NCI-H2081 treated with DMSO at 0.1 percent for 48 hours (cell line): Measurements from ENCODE around the gene TEDC1.

Experiments
- DNase-seq: peaks from one replicate; lab custom pipeline; 2025; lab: John Stamatoyannopoulos, UW

Gene TEDC1

DNA sequence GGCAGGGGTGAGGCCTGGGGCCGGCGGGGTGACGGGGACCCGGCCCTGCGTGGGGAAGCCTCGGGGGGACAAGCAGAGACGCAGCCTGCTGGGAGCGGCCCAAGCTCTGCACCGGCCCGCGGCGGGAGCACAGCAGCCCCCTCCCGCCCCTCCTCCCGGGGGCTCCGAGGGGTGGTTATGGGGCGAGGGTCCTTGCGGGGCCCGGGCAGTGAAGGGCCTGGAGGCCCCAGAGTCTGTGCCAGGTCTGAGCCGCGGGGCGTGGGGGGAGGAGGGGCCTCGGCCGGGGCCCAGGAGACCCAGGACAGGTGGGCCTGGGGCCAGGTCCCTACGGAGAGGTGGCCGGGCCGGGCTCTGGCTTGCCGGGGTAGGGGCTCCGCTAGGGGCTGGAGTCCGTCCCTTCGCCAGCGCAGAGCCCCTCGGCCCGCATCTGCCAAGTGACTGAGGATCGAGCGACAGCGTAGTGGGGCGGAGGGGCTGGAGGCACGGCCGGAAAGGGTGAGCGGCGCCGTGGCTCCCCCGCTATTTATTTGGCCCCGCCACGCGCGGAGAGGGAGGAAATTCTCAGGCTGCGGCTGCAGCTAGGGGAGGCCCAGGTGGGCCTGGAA is 35.8 kb downstream of the TEDC1 start:
- no peak for DNase-seq

DNA sequence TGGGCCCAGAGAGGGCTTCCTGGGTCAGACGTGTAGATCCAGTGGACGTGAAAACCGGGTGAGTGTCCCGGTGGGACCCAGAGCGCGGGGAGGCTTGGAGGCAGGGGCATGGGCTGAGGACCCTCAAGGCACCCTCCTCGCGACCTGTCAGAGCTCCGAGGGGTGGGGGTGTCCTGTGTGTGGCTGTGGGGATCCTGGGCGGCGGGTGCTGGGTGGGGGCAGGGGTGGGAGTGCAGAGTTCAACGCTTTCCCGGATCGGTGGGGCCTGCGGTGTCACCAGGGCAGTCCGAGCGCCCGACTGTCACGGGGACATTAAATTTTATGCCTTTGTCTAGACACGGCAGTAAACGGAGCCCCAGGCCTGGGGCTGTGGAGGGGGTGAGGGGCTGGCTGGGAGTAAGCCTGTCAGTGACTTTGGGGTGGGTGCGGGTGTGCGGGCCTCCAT is 36.4 kb downstream of the TEDC1 start:
- DNase-seq = no peak

DNA sequence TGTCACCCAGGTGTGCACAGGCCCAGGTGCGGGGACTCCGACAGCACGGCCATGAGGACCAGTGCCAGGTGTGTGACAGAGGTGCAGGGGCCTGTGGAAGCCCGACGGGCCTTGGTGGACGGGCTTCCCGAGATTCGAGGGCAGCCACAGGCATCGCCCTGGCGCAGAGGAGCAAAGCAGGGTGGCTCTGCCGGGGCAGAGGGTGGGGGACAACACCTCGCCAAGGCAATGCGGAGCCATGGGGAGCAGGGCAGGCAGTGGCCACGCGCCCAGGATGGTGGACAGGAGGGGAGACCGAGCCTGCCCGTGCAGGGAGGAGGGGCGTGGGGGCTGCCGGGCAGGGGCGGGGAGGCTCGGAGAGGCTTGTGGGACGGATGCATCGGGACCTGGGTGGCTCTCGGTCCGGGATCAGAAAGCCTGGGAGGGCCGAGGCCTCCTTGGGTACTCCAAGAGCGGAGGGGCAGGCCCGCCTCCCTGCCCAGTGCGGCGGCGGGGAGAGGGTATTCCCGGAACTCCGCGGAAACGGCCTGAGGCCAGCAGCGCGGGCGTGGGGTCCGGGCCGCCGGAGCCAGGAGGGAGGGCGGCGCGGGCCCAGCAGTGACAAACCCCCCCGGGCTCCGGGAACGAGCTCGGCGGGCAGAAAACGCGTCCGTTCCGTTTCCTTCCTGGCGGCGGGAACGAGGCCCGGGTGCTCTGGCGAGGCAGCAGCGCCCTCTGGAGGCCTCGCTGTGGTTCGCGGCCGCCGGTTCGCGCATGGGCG is 37.0 kb downstream of the TEDC1 start:
- DNase-seq = no peak

DNA sequence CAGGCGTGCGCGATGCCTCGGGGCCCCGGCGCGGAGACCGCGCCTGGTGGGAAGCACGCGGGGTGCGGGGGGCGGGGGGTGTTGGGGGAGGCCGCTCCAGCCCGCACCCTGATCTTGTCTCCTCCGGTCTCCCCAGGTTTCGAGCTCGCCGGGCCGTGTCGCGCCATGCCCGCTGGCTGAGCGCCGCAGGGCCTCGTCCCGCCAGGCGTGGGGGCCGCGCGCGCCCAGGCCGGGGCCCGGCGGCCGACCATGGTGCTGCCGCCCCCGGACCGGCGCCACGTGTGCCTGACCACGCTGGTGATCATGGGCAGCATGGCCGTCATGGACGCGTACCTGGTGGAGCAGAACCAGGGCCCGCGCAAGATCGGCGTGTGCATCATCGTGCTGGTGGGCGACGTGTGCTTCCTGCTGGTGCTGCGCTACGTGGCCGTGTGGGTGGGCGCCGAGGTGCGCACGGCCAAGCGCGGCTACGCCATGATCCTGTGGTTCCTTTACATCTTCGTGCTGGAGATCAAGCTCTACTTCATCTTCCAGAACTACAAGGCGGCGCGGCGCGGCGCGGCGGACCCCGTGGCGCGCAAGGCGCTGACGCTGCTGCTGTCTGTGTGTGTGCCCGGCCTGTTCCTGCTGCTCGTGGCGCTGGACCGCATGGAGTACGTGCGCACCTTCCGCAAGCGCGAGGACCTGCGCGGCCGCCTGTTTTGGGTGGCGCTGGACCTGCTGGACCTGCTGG is 37.7 kb downstream of the TEDC1 start:
- no peak for DNase-seq

DNA sequence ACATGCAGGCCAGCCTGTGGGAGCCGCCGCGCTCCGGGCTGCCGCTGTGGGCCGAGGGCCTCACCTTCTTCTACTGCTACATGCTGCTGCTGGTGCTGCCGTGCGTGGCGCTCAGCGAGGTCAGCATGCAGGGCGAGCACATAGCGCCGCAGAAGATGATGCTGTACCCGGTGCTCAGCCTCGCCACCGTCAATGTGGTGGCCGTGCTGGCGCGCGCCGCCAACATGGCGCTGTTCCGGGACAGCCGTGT is 38.2 kb downstream of the TEDC1 start:
- DNase-seq = no peak

DNA sequence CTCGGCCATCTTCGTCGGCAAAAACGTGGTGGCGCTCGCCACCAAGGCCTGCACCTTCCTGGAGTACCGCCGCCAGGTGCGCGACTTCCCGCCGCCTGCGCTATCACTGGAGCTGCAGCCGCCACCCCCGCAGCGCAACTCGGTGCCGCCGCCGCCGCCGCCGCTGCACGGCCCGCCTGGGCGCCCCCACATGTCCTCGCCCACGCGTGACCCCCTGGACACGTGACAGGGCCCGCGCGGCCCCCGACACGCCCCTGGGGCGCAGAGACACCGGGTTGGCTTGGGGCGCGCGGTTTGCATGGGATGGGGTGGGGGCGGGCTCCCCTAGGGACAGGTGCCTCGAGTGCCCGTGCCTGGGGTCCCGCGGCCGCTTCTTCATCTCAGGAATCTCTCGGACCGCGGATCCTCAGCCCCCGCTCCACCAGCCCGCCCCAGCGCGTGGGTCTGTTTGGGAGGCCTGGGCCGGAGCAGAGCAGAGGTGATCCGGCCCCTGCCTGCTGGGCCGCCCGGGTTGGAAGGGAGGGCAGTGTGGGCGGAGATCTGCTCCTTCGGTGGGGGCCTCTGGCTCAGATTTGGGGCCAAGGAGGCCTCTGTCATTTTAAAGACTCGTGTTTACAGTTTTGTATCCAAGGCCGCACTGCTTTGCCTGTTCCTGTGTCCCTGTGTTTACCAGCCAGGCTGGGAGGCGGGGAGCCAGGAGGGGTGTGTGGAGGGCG is 38.7 kb downstream of the TEDC1 start:
- no peak for DNase-seq

DNA sequence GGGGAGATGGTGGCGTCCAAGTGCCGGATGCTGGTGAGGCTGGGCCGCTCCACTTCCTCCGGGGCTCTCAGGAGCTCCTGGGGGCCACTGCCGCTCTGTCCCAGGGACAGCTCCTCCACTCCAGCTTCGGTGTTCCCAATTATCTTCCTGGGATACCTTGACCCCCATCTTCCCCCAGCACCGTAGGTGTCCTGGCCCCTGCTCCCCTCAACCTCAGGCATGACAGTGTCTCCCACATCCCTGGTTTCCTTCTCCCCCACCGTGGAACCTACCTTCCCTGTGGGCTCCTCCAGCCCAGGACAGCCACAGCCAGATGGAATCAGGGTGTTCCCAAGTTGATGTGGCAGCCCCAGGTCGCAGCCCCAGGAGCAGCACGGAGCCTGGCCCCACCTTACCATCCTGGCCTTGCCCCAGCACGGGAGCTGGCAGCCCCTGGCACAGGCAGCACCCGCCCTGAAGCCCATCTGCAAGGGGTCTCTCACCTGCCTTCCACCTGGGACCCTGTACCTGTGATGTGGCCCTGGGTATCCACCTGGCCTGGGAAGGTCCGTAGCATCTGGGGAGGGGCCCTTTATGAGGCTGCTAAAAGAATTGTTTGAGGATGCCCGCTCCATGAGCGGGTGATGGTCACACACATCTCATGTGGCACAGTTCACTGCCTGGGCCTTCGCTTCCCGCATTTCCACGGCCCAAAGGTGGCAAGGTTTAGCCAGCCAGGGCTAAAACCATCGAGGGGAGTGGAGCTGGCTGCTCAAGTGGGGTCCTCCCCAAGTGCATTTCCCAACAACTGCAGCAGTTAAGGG is 39.4 kb downstream of the TEDC1 start:
- no peak for DNase-seq

DNA sequence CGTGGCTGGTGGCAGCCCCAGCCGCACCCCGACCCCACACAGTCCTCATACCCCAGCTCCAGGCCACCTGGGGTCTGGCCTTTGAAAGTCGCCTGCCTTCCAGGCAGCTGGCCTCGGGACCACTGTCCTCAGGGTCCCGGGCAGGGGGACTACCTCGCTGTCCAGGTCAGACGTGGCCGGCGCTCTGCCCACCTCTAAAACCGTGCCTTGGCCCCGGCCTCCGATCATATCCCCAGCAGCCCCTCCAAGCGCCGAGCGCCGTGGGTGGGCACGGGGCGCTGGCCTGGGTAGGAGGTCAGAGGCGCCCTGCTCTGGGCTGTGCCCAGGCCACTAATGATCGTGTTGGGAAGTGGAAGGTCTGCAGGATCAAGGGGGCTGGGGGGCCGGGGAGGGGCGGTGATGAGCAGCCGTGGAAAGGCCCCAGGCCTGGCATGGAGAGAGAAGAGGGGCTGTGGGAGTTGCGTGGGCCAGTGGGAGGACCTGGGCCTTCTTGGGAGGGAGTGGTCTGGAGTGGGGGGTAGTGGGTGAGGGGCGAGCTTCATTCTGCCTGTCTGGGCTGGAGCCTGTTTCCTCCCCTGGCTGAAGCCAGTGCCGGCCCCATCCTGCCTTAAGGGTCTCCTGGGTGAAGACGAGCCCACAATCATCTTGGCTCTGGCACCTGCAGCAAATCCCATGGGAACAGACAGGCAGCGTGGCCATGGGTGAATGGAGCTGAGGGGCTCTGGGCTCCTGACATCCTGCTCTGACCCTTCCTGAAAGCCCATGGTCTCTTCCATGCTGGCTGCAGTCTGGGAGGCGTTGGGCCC is 40.2 kb downstream of the TEDC1 start:
- DNase-seq = no peak

DNA sequence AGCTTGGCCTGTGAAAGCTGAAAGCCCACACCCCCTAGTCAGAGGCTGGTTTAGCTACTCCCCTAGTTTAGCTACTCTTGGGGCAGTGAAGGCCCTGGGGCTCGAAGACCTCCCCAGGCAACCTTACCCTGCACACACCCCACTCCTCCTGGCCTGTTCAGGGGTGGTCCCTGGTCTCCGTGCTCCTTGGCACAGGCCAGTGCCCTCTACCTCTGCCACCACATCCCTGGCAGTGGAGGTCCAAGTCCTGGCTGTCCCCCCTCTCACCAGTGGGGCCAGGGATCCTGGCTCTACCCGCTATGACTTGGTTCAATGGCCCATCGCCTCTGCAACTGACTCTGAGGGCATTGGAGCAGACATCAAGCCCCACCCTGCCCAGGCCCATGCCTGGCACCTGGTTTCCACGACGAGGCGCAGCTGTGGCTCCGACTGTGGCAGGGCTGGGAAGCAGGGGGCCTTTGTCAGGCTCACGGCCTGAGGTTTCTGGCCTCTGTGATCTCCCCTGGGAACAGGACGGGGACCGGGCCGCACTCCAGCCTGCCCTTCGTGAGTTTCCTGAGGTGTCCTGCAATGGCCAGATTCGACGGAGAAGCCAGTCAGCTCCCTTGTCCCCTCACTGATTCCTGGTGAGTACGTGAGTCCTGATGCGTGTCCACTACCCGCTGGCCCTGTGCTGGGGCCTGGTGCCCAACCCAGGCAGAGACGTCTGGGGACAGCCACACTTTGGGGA is 41.0 kb downstream of the TEDC1 start:
- no peak for DNase-seq

DNA sequence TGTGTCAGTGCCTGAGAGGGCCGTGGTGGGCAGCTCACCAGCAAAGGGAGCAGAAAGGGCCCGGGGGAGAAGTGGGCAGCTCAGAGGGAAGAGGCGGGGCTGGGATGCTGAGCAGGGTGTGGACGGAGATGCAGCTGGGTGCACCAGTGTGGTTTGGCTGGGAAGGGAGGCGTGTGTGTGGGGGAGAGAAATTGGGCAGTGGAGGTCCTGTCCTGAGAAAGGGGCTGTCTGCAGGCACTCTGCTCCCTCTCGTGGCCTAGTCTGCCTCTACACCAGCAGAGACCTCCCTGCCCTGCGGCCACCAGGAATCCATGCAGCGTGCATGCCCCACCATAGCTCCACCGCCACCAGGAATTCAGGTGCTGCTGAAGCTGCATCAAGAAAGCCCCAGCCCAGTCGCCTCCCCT is 41.7 kb downstream of the TEDC1 start:
- no peak for DNase-seq

DNA sequence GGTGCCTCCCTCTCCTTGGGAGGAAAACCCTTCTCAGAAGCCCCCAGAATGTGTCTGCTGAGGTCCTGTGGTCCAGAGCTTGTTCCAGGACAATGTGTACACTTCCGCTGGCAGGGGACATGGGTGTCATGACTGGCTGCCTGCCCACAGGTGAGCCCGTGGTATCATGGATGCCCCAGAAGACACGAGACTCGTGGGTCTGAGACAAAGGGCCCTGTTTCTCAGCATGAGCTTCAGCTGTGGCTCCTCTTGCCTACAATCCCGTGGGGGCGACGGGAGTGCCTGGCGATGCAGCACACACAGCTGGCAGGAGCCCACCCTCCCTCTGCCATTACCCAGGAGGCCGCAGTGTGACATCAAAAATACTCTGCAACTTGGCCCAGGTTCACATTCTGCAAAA is 42.3 kb downstream of the TEDC1 start:
- DNase-seq = no peak

DNA sequence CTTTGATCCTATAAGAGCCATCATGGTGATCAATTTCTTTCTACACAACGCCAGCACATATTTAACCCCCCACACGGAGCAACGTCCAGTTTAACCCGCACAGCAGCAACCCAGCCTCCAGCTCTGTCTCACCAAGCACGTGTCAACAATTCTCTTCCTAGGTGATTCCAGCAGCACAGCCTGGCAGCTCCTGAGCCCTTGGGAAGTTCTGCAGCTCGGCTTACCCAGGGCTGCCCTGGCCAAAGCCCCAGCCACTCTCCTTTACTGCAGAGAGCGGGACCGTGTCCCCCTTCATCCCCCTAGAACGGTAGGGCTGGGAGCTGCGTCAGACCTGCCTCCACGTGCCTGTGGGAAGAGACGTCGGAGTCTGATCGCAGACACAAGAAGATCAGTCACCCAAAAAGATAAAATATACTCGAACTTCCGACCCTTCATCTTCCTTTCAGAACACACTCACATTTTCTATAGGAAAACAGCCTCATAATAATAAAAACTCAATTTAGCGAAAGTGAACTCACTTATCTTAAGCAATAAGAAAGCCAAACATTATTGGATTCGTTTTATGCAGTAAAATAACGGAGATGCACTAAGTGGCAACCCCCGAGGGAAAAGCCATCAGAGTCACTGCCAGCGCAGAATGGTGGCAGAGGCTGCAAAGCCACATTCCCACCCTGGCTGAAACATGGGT is 42.9 kb downstream of the TEDC1 start:
- no peak for DNase-seq

DNA sequence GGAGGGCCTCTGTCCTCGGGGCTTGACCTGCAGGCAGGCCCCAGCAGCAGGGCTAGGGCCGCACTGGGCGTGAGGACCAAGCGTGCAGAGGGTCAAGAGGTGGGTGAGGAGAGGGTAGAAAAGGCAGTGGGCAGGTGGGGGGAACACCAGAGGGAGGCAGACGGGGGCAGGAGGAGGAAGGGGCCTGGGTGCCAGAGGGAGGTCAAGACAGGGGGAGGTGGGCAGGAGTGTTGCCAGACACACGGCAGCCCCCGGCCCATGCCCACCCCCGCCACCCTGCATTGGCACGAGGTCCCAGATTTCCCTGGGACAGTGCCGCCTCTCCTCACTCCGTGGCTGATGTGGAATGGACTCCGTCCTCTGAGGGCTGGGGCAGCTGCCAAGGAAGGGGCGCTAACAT is 43.5 kb downstream of the TEDC1 start:
- DNase-seq = no peak

DNA sequence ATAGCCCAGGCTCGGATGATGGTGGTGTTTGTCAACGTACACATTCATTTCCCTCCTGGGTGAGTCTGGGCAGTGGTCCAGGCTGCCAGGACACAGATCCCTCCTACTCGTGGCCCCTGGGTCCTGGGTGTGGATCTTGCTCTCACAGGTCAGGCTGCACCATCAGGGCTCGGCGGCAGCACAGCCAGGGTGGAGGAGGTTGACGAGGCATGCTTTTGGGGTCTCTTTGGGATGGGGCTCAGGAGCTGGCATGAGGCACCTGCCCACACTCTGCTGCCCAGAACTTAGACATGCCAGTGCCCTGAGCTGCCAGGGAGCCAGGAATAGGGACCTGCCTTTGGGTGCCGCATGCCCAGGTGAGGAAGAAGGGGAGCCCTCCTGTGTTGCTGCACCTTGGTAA is 45.0 kb downstream of the TEDC1 start:
- DNase-seq = no peak

DNA sequence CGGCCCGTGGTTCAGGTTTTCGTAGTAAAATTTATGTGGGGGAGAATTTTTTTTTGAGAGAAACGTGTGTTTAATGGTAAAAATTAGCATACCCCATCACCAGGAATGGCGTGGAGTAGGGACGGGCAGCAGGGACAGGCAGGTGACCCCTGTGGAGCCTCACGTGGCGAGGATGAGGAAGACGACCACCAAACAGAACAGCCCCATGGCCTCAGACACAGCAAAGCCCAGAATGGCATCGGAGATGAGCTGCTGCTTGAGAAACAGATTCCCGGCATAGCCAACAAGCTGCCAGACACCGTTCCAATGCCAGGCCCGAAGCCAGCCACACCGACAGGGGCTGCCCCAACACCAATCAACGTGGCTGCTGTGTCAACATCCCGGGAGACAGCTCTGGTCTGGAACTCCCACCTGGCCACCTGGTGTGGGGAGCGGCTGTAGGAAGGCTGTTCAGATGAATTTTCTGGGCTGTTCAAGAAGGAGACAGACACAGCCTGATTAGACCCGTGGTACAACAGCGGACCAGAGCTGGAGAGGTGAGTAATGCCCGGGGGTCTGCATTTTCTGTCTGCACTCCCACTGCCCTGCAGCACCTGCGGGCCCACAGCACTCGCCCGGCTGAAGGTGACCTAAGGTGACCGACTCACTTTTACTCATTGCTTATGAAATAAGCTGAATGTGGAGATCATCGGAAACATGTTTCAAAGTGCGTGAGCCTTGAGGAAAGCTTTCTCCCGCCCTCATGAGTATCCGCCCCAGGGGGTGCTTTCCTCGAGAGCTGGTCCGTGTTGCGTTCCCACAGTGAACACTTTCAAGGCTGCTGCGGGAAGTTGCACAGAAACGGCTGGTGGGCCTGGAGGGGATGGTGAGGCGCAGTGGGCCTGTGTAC is 45.9 kb downstream of the TEDC1 start:
- no peak for DNase-seq

DNA sequence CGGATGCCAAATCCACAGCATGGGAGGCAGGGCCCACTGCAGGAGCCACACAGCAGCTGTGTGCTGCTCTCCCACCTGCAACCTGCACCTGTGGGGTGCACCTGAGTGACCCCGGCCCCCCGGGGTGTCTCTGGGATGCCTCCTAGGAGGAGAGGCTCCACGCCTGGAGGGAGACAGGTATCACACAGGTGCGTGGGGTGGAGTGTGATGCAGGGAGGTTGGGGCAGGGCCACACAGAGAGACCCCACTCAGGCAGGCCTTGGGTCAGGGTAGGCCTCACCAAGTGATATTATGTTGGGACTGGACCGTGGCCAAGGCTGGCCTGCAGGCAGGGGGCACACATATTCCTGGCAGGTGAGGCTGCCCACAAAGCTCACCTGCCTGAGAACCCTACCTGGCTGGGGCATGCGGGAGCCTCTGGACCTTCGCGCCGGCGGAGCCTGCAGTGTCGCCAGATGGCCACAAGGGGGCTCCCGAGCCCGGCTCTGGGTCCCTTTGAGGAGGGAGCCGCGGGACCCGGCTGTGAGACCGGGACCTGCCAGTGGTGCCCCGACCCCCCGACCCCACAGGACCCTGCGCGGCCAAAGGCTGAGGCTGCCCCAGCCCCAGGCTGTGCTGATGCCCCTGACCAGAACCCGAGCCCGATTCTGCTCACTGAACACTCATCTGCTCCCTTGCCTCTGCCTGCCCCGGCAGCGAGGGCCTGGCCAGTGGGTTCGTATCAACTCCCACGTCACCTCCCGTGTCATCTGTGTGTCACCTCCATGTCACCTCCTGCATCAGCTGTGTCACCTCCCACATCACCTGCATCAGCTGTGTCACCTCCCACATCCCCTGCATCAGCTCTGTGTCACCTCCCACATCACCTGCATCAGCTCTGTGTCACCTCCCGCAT is 46.8 kb downstream of the TEDC1 start:
- no peak for DNase-seq

DNA sequence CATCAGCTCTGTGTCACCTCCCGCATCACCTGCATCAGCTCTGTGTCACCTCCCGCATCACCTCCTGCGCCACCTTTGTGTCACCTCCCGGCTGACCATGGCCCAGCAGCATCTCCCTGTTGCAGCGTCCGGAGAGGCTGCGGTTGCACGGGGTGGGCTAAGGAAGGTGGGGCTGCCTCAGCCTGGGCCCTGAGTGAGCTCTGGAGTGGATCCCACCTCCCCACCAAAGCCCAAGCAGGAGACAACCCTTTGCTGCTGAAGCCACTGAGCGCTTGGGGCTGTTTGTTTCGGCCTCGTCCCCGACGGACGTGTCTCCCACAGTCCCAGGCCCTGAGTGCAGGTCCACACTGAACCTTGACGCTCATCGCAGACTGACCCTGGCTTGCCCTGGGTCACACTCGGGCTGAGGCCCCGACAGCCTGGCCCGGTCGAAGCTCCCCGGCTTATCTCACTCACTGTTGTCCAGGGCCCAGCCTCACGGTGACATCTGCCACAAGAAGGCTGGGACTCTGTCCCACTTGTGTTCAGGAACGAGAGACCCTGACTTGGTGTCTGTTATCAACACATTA is 47.5 kb downstream of the TEDC1 start:
- DNase-seq = no peak
